GM18526 (cell line): ENCODE data around the gene MKRN1.

Experiments used
- POLR2A ChIP-seq: IDR thresholded peaks from 3 replicates; pipeline ENCODE4 v1.6.1; 2011; ENCODE audit not compliant: insufficient read length; ENCODE audit errors: extremely low read depth

MKRN1 gene

GRCh38 chr7:140404565-140405065 is 74.7 kb downstream of the MKRN1 start:
- TF ChIP-seq POLR2A, result no peak

GRCh38 chr7:140403878-140404564 is 75.3 kb downstream of the MKRN1 start, which contains the start of gene RAB19:
RAB19 (plus strand) TSS chr7:140404058; CDS start chr7:140407647, 3,589 bp downstream.
- no peak for TF ChIP-seq POLR2A
